BE2C (cell line): ENCODE data around the gene PRIMPOL.
"Not testable (repeated sequence)": the region's sequence is repeated elsewhere in the genome, so short reads cannot be mapped to it uniquely, and the experiment has no call there.

ENCODE experiments used
- DNase-seq: peaks from one replicate; pipeline ENCODE4 v3.0.0-alpha.2; 2020
- H3K27me3 ChIP-seq: fragments of 250-450 bp; sonication (Bioruptor Pico); 2 replicates; pipeline ENCODE4 v1.5.1; 2020; ENCODE audit warnings: mild to moderate bottlenecking
- H3K36me3 ChIP-seq: fragments of 250-450 bp; sonication (Bioruptor Pico); 2 replicates; pipeline ENCODE4 v1.5.1; 2020; ENCODE audit warnings: mild to moderate bottlenecking
- H3K4me1 ChIP-seq: fragments of 250-450 bp; sonication (Bioruptor Pico); 2 replicates; pipeline ENCODE4 v1.5.1; 2020
- H3K4me3 ChIP-seq: 2 replicates; pipeline ENCODE4 v1.5.1; 2011; ENCODE audit warnings: low read depth, low read length
- H3K9me3 ChIP-seq: fragments of 250-450 bp; sonication (Bioruptor Pico); 2 replicates; pipeline ENCODE4 v1.5.1; 2020
- TF ChIP-seq, protein P1 (sequence below): IDR thresholded peaks from 2 replicates; pipeline ENCODE4 v1.5.1; 2012; ENCODE audit warnings: mild to moderate bottlenecking, low read depth, low read length

Gene PRIMPOL

GRCh38 chr4:184648054-184648312 lies 1.6 kb upstream of the PRIMPOL start:
- peaks cover 7% of the 10 kb centered on the region for H3K4me1 ChIP-seq
- no peaks in the 10 kb centered on the region; the same call in 1 of the 2 replicates for H3K36me3 ChIP-seq
- H3K4me3 ChIP-seq: peak overlapping the region; percentile 88
- DNase-seq: no peak
- H3K9me3 ChIP-seq: no peaks in the 10 kb centered on the region
- H3K27me3 ChIP-seq: no peaks in the 10 kb centered on the region
- TF ChIP-seq, protein P1, sequence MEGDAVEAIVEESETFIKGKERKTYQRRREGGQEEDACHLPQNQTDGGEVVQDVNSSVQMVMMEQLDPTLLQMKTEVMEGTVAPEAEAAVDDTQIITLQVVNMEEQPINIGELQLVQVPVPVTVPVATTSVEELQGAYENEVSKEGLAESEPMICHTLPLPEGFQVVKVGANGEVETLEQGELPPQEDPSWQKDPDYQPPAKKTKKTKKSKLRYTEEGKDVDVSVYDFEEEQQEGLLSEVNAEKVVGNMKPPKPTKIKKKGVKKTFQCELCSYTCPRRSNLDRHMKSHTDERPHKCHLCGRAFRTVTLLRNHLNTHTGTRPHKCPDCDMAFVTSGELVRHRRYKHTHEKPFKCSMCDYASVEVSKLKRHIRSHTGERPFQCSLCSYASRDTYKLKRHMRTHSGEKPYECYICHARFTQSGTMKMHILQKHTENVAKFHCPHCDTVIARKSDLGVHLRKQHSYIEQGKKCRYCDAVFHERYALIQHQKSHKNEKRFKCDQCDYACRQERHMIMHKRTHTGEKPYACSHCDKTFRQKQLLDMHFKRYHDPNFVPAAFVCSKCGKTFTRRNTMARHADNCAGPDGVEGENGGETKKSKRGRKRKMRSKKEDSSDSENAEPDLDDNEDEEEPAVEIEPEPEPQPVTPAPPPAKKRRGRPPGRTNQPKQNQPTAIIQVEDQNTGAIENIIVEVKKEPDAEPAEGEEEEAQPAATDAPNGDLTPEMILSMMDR: no peak

DNA sequence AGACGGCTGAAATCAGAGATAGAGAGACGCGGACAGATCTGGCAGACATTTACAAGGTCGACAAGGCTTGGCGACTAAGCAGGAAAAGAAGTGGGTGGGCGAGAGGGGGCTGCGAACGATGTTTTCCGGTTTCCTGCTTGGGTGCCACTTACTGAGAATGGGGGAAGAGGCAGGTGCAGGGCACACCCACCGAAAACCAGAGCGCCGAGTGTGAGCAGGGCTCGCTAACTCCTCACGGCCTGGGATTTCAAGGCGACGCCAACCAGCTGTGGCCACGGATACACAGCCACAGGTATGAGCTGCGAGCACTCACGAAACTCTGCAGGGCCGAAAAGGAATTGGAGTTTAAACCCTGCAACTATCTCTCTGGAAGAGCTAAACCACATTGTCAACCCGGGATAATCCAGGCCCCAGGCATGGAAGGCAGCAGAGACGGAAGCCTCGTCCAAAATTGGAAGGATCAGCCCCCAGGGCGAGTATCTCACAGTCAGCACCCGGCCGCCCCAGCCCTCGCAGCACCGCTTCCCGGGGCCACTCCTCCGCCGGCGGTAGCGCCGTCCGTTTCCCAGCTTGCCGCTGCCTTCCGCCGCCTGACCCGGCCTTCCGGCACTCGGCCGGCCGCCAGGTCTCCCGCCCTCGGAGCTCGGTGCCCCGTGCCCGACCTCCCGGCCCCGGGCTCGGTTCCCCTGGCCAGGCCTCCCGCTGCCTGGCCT lies 1.1 kb upstream of the PRIMPOL start:
- Histone ChIP-seq H3K36me3 (no peaks in the 10 kb centered on the region; the same call in 1 of the 2 replicates), H3K27me3 (no peaks in the 10 kb centered on the region), H3K9me3 (no peaks in the 10 kb centered on the region), H3K4me3 (peak overlapping the region; percentile 88), H3K4me1 (peaks cover 7% of the 10 kb centered on the region)
- TF ChIP-seq, protein P1: no peak
- DNase-seq: peak; percentile 64

GRCh38 chr4:184649971-184650855 lies 675 bp downstream of the PRIMPOL start:
- Histone ChIP-seq H3K4me1 (peaks cover under 1% of the 10 kb centered on the region), H3K9me3 (no peaks in the 10 kb centered on the region), H3K27me3 (no peaks in the 10 kb centered on the region), H3K4me3 (peak overlapping the region; percentile 94), H3K36me3 (no peaks in the 10 kb centered on the region)
- DNase-seq: no peak
- TF ChIP-seq, protein P1: no peak

GRCh38 chr4:184651899-184652298 lies 2.4 kb downstream of the PRIMPOL start:
- Histone ChIP-seq H3K27me3 (no peaks in the 10 kb centered on the region), H3K36me3 (no peaks in the 10 kb centered on the region), H3K4me3 (no peak overlapping the region), H3K4me1 (no peaks in the 10 kb centered on the region; the same call in 1 of the 2 replicates), H3K9me3 (no peaks in the 10 kb centered on the region)
- TF ChIP-seq, protein P1: no peak
- no peak for DNase-seq

DNA sequence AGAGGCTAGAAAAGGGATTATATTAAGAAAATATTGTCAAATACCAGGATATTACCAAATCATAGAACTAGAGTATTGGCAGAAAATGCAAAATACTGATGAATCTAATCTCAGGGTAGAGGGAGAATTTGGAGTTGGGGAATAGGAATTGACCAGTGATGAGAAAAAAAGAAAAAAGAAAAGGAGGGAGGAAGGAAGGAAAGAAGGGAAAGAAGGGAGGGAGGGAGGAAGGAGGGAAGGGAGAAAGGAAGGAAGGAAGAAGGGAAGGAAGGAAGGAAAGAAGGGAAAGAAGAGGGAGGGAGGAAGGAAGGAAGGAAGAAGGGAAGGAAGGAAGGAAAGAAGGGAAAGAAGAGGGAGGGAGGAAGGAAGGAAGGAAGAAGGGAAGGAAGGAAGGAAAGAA lies 3.1 kb downstream of the PRIMPOL start:
- not testable (repeated sequence) for H3K36me3 ChIP-seq, DNase-seq, H3K9me3 ChIP-seq, H3K27me3 ChIP-seq, H3K4me3 ChIP-seq, H3K4me1 ChIP-seq

DNA sequence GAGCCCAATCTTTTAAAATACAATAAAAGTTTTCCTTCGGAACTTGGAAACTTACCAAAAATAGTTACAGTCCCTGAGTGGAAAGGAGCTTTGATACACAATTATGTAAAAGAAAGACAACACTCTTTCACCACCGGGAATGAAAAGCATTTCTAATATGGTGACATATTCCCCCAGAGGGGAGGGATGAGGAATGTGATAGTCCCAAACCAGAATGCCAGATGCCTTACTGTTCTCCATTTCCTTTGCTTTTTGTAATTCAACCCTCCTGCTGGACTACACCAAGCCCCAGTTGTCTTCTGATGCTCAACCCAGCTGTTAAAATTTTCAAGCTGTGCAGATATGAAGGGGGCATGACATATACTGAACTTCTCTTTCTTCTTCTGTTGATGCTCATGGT lies 4.1 kb downstream of the PRIMPOL start:
- Histone ChIP-seq H3K4me1 (no peaks in the 10 kb centered on the region; the same call in 1 of the 2 replicates), H3K9me3 (no peaks in the 10 kb centered on the region), H3K27me3 (no peaks in the 10 kb centered on the region), H3K4me3 (no peak overlapping the region), H3K36me3 (no peaks in the 10 kb centered on the region)
- TF ChIP-seq, protein P1: no peak
- DNase-seq: no peak
